Choroid plexus epithelial cell (primary cell): ENCODE measurements around the gene MPP2.

Source experiments
- DNase-seq: peaks from one replicate; pipeline ENCODE4 v3.0.0-alpha.2; 2010; ENCODE audit warnings: low read depth
- H3K4me3 ChIP-seq: 2 replicates; pipeline ENCODE4 v1.5.1; 2011; ENCODE audit warnings: low read depth, mild to moderate bottlenecking, control low read depth, low read length, moderate library complexity
- CTCF ChIP-seq: conservative IDR thresholded peaks from 2 replicates; pipeline ENCODE4 v1.5.1; 2011; ENCODE audit warnings: low read depth, mild to moderate bottlenecking, control low read depth, inconsistent platforms, low read length, moderate library complexity

Gene MPP2

GRCh38 chr17:43911904-43912303, 4.6 kb upstream of the MPP2 start:
- no peak overlapping the region for H3K4me3 ChIP-seq
- no peak for DNase-seq
- TF ChIP-seq CTCF = no peak

GRCh38 chr17:43909537-43910231, 2.3 kb upstream of the MPP2 start:
- no peak overlapping the region for H3K4me3 ChIP-seq
- TF ChIP-seq CTCF = no peak
- no peak for DNase-seq

- peak overlapping the region; percentile 71 for H3K4me3 ChIP-seq
- peak; percentile 72 for DNase-seq
- TF ChIP-seq CTCF = no peak
Observed at GRCh38 chr17:43907998-43908721, 824 bp upstream of the MPP2 start.

- peak overlapping the region; percentile 71 for H3K4me3 ChIP-seq
- TF ChIP-seq CTCF = no peak
- DNase-seq = no peak
Observed at GRCh38 chr17:43906951-43907424, 348 bp downstream of the MPP2 start.

GRCh38 chr17:43905985-43906852, 1.1 kb downstream of the MPP2 start:
- DNase-seq = peak; percentile 58
- peak overlapping the region; percentile 71 for H3K4me3 ChIP-seq
- no peak for TF ChIP-seq CTCF

GRCh38 chr17:43905400-43905984, 1.8 kb downstream of the MPP2 start:
- H3K4me3 ChIP-seq = no peak overlapping the region
- no peak for TF ChIP-seq CTCF
- no peak for DNase-seq
